DMS 273 (cell line): ENCODE measurements around the gene NIPSNAP2.
A peak's percentile ranks its signal among the peaks of the same experiment; 100 is the strongest.
"Not testable (repeated sequence)": the region's sequence is repeated elsewhere in the genome, so short reads cannot be mapped to it uniquely, and the experiment has no call there.

Experiments used
- DNase-seq: peaks from one replicate; lab custom pipeline; 2025; ENCODE audit not compliant: unreplicated experiment; lab: John Stamatoyannopoulos, UW

NIPSNAP2 gene

GRCh38 chr7:55964261-55965099 is at the start of gene NIPSNAP2:
Gene NIPSNAP2 (plus strand): TSS chr7:55964585. CDS start chr7:55964610, 25 bp downstream.
- DNase-seq = peak; percentile 93

- DNase-seq = no peak
Observed at GRCh38 chr7:55917771-55918170, 46.6 kb upstream of the NIPSNAP2 start.

- no peak for DNase-seq
Observed at GRCh38 chr7:55928006-55928767, 36.2 kb upstream of the NIPSNAP2 start.

GRCh38 chr7:55931421-55932151 is 32.8 kb upstream of the NIPSNAP2 start:
- DNase-seq = no peak

- no peak for DNase-seq
Observed at GRCh38 chr7:55939514-55940123, 24.8 kb upstream of the NIPSNAP2 start.

GRCh38 chr7:55946545-55946944 is 17.8 kb upstream of the NIPSNAP2 start:
- no peak for DNase-seq

- peak; percentile 98 for DNase-seq
Observed at GRCh38 chr7:55951637-55952351, 12.6 kb upstream of the NIPSNAP2 start, which contains the start of gene MRPS17. Gene MRPS17 (plus strand): TSS chr7:55951877. CDS start chr7:55953196, 1,319 bp downstream.

- DNase-seq = not testable (repeated sequence)
Observed at GRCh38 chr7:55952352-55952671, 12.1 kb upstream of the NIPSNAP2 start.

- DNase-seq = peak; percentile 21
Observed at GRCh38 chr7:55953707-55954475, 10.5 kb upstream of the NIPSNAP2 start.

GRCh38 chr7:55957190-55957589 is 7.2 kb upstream of the NIPSNAP2 start:
- no peak for DNase-seq

GRCh38 chr7:55962014-55962413 is 2.4 kb upstream of the NIPSNAP2 start:
- peak; percentile 39 for DNase-seq

GRCh38 chr7:55963584-55964168 is 709 bp upstream of the NIPSNAP2 start:
- DNase-seq = no peak

- peak; percentile 81 for DNase-seq
Observed at GRCh38 chr7:55965100-55965470, 700 bp downstream of the NIPSNAP2 start.

GRCh38 chr7:55965805-55966421 is 1.5 kb downstream of the NIPSNAP2 start:
- DNase-seq = no peak

GRCh38 chr7:55966851-55967250 is 2.5 kb downstream of the NIPSNAP2 start:
- DNase-seq = no peak

GRCh38 chr7:55969391-55969790 is 5.0 kb downstream of the NIPSNAP2 start:
- no peak for DNase-seq

- peak; percentile 26 for DNase-seq
Observed at GRCh38 chr7:55970561-55970960, 6.2 kb downstream of the NIPSNAP2 start.

GRCh38 chr7:55970978-55971377 is 6.6 kb downstream of the NIPSNAP2 start:
- no peak for DNase-seq

GRCh38 chr7:55973747-55974250 is 9.4 kb downstream of the NIPSNAP2 start:
- no peak for DNase-seq
